Endothelial cell of umbilical vein (primary cell): ENCODE results near the gene ATP9B. TPM values are rescaled to one million over a fixed set of nuclear protein-coding genes. Genes with fewer than 3 reads are reported as not detected.

Experiments
- BruUV-seq: library from RNA; stranded (reverse); fragments of 400-500 nt; replicated peaks from 2 replicates; lab custom pipeline; 2021; lab: Mats Ljungman, UMichigan
- CTCF ChIA-PET: fragments of 300-600, 350-600 bp; sonication (Branson Sonifier 250); formaldehyde crosslinking; loops from one replicate; lab custom pipeline; 2021; ENCODE audit warnings: antibody characterized with exemption, inconsistent platforms; lab: Charles Lee
- POLR2A ChIA-PET: fragments of 300-600, 350-600 bp; sonication (Branson Sonifier 250); formaldehyde crosslinking; loops from one replicate; lab custom pipeline; 2021; ENCODE audit warnings: antibody characterized with exemption, inconsistent platforms; lab: Charles Lee
- DNase-seq: peaks from one replicate; pipeline ENCODE4 v3.0.0-alpha.2; 2011; ENCODE audit warnings: low read depth, low spot score
- FAIRE-seq: peaks from 2 replicates; lab custom pipeline; 2011; peaks lifted over from hg19 to GRCh38; lab: Jason Lieb, UNC
- H2AFZ ChIP-seq: 2 replicates; pipeline ENCODE4 v1.6.0; 2012; ENCODE audit warnings: low read depth, low read length, control low read depth, inconsistent platforms
- H3K27ac ChIP-seq: 2 replicates; pipeline ENCODE4 v1.5.1; 2011; ENCODE audit warnings: low read depth, mild to moderate bottlenecking, control low read depth, low read length, moderate library complexity; ENCODE audit not compliant: insufficient read depth
- H3K27me3 ChIP-seq, 2 experiments: 2 replicates each; pipeline versions ENCODE4 v1.6.0 to v1.6.1; 2011; ENCODE audit warnings: low read length in 2 of 2, mixed read lengths in 1 of 2; ENCODE audit not compliant: control insufficient read depth in 2 of 2, insufficient read depth in 2 of 2
- H3K36me3 ChIP-seq, 2 experiments: 2 replicates in 1 of 2; 3 replicates in 1 of 2; pipeline ENCODE4 v1.5.1; 2011; ENCODE audit warnings: low read length in 2 of 2, mild to moderate bottlenecking in 1 of 2, moderate library complexity in 1 of 2; ENCODE audit not compliant: control insufficient read depth in 2 of 2, insufficient read depth in 2 of 2; ENCODE audit errors: extremely low read depth in 1 of 2
- H3K4me1 ChIP-seq: 3 replicates; pipeline ENCODE4 v1.5.1; 2011; ENCODE audit warnings: mild to moderate bottlenecking, low read length; ENCODE audit not compliant: control insufficient read depth, insufficient read depth; ENCODE audit errors: extremely low read depth
- H3K4me2 ChIP-seq: 2 replicates; pipeline ENCODE4 v1.6.1; 2011; ENCODE audit warnings: low read length, control low read depth, mixed read lengths; ENCODE audit not compliant: insufficient read depth
- H3K4me3 ChIP-seq, 3 experiments: fragments of 200-600 bp in 1 of 3; sonication (generic), shearing (Covaris generic) in 1 of 3; replicated peaks in 1 of 3; 2 replicates each; pipeline ENCODE4 v1.5.1; 2011 to 2016; ENCODE audit warnings: control low read depth in 3 of 3, low read length in 3 of 3, mild to moderate bottlenecking in 2 of 3, inconsistent platforms in 1 of 3, low read depth in 1 of 3, moderate library complexity in 1 of 3; ENCODE audit not compliant: insufficient read depth in 1 of 3
- H3K79me2 ChIP-seq: 2 replicates; pipeline ENCODE4 v1.6.0; 2012; ENCODE audit warnings: low read length, inconsistent platforms; ENCODE audit not compliant: control insufficient read depth, insufficient read depth
- H3K9ac ChIP-seq: replicated peaks from 2 replicates; pipeline ENCODE3; 2011; ENCODE audit warnings: low read length, control low read depth; ENCODE audit not compliant: insufficient read depth; ENCODE audit errors: extremely low read depth
- H3K9me1 ChIP-seq: replicated peaks from 3 replicates; pipeline ENCODE4 v1.6.0; 2011; ENCODE audit warnings: mild to moderate bottlenecking, low read length; ENCODE audit not compliant: control insufficient read depth, insufficient read depth; ENCODE audit errors: extremely low read depth
- H3K9me3 ChIP-seq: replicated peaks from 2 replicates; pipeline ENCODE4 v1.5.1; 2012; ENCODE audit warnings: low read length, inconsistent platforms; ENCODE audit not compliant: control insufficient read depth, insufficient read depth
- H4K20me1 ChIP-seq: replicated peaks from 2 replicates; pipeline ENCODE3; 2011; ENCODE audit warnings: mild to moderate bottlenecking, low read length; ENCODE audit not compliant: control insufficient read depth, insufficient read depth; ENCODE audit errors: extremely low read depth
- EZH2 ChIP-seq: IDR thresholded peaks from 2 replicates; pipeline ENCODE4 v1.6.1; 2012; ENCODE audit warnings: borderline replicate concordance, low read depth, mild to moderate bottlenecking, moderate library complexity, low read length, inconsistent platforms; ENCODE audit not compliant: severe bottlenecking
- FOS ChIP-seq: IDR thresholded peaks from 2 replicates; pipeline ENCODE4 v1.6.1; 2011; ENCODE audit warnings: mild to moderate bottlenecking, low read length, moderate library complexity, borderline replicate concordance; ENCODE audit not compliant: insufficient read depth
- GATA2 ChIP-seq: IDR thresholded peaks from 2 replicates; pipeline ENCODE4 v1.7.0; 2011; ENCODE audit warnings: low read depth, mild to moderate bottlenecking, moderate library complexity, mixed read lengths, low read length; ENCODE audit not compliant: insufficient read length, insufficient read depth
- JUN ChIP-seq: IDR thresholded peaks from 2 replicates; pipeline ENCODE4 v1.6.1; 2011; ENCODE audit warnings: borderline replicate concordance, low read depth; ENCODE audit not compliant: insufficient read length, insufficient read depth
- MYC ChIP-seq: IDR thresholded peaks from one replicate; pipeline ENCODE4 v1.6.1; 2011; ENCODE audit warnings: mild to moderate bottlenecking, low read depth, low read length
- POLR2A ChIP-seq: IDR thresholded peaks from 2 replicates; pipeline ENCODE4 v1.6.1; 2012; ENCODE audit warnings: low read depth, mild to moderate bottlenecking, control low read depth, low read length
- POLR2AphosphoS5 ChIP-seq: IDR thresholded peaks from 2 replicates; pipeline ENCODE4 v1.6.1; 2012; ENCODE audit warnings: low read depth, mild to moderate bottlenecking, control low read depth, low read length, moderate library complexity; ENCODE audit not compliant: insufficient read depth
- dilution Hi-C: fragments of 300-500 bp; cut with MboI; formaldehyde crosslinking; loops from one replicate; pipeline ENCODE4 v1.15.0; 2019; ENCODE audit warnings: low sequenced_read_pairs; ENCODE audit not compliant: extremely low pct_ligation_motif_present
- intact Hi-C: fragments of 100-400 bp; cut with micrococcal nuclease; formaldehyde crosslinking; loops from one replicate; pipeline ENCODE4 v1.10.0; 2022
- polyA plus RNA-seq, 4 experiments: library from polyadenylated mRNA; depleted of rRNA in 3 of 4; stranded (reverse) in 3 of 4; unstranded in 1 of 4; fragments of >200 nt; gene quantifications; 2 replicates each; pipeline versions ENCODE4 v1.2.1 to v1.2.3, GENCODE V29; 2011 to 2012; ENCODE audit warnings: missing spikeins in 1 of 4
- total RNA-seq: library from RNA; stranded (reverse); gene quantifications from 2 replicates; pipeline ENCODE4 v1.2.3, GENCODE V29; 2021
- TF ChIP-seq, protein P1 (sequence below): IDR thresholded peaks from 2 replicates; pipeline ENCODE4 v1.6.1; 2011; ENCODE audit not compliant: insufficient read depth, insufficient read length
- TF ChIP-seq, protein P2 (sequence below), 2 donors: IDR thresholded peaks; 1 replicate in 1 of 2; 2 replicates in 1 of 2; pipeline ENCODE4 v1.5.1; 2011; ENCODE audit warnings: low read length in 2 of 2, mild to moderate bottlenecking in 2 of 2, moderate library complexity in 2 of 2, control low read depth in 1 of 2, inconsistent platforms in 1 of 2, low read depth in 1 of 2; ENCODE audit not compliant: insufficient read depth in 1 of 2; ENCODE audit errors: extremely low read depth in 1 of 2

ATP9B gene
- total and polyA plus RNA-seq, 2 donors (not counting 3 experiments of a cell fraction or from before 2014, with no cell fraction given), result 14.6 to 18.2 TPM

DNA sequence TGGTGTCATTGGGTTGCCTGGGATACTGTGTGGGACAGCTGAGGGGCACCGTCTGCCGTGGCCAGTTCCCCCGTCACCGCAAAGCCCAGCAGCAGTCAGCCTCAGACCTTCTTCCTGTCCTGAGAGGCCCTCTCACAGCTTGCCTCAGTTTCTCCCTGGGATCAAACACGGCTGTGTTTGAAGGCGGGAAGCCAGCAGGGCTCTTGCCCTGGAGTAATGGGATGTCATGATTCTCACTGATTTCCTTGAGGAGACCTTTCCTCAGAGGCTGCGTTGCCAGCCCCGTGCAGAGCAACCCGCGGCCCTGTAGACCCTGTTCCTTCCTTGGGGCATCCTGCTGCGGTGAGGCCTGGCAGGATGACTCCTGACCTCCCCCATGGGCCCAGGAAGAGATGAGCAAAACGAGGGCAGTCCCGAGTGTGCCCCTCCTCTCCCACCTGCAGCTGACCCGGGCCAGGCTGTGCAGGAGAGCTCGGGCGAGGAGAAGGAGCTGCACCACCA is 312.7 kb downstream of the ATP9B start:
- no peaks in the 10 kb centered on the region for H3K79me2 ChIP-seq
- H3K9ac ChIP-seq, result no peak overlapping the region
- ChIA-PET POLR2A (no interaction called here), CTCF (interaction anchor here (1.1 to 6.3 kb wide), 6 partner anchors 9 to 299 kb away, joined by 3 to 62 read pairs (median 23); no protein-coding TSS in a partner anchor)
- FAIRE-seq (no peak), DNase-seq (no peak)
- intact Hi-C loops, result loop anchor here (1.0 to 10.0 kb wide), 2 partner anchors 146 to 653 kb away; partner anchors contain the start of gene RBFA
- H3K4me3 ChIP-seq, result no peak overlapping the region
- H3K27me3 ChIP-seq, result no peaks in the 10 kb centered on the region
- dilution Hi-C loops, result no loop called here
- H3K4me1 ChIP-seq, result no peaks in the 10 kb centered on the region
- H3K9me3 ChIP-seq, result no peaks in the 10 kb centered on the region
- H3K36me3 ChIP-seq, result no peaks in the 10 kb centered on the region
- no TSS peak for BruUV-seq
- H3K27ac ChIP-seq, result no peak overlapping the region
- no peak overlapping the region for H3K4me2 ChIP-seq
- no peaks in the 10 kb centered on the region for H4K20me1 ChIP-seq
- no peak overlapping the region for H2AFZ ChIP-seq
- H3K9me1 ChIP-seq, result no peaks in the 10 kb centered on the region
- TF ChIP-seq, protein P1, sequence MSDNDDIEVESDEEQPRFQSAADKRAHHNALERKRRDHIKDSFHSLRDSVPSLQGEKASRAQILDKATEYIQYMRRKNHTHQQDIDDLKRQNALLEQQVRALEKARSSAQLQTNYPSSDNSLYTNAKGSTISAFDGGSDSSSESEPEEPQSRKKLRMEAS, result no peak

DNA sequence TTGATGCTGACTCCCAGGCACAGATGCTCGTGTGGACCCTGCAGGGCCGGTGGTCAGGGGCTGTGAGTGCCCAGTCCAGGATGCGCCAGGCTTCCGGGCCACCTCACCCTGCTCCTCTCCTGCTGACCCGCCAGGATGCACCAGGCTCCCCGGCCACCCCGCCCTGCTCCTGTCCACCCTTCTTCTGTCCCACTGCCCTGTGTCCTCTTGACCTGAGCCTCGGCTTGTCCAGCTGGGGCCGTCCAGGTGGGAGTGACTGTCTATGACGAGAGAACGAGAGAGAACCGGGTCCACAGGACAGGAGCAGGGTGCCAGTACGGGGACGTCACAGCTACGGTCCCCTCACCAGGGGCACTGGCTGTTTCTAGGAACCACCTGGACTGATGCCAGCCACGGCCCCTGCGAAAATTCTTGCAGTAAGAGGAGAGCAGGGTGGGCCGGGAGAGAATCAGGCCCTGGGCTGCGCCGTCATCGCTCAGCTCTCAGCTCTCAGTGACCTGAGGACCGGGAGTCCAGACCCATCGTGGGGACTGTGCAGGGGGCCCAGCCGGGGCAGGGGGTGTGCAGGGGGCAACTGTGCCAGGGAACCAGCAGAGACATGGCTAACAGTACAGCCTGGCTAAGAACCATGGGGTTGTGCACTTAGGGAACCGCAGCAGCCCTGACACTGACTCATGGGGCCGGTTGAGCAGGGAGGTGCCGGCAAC is 313.6 kb downstream of the ATP9B start:
- dilution Hi-C loops, result no loop called here
- POLR2A ChIA-PET, result interaction anchor here (0.6 kb wide), 1 partner anchor 299 kb away, joined by 3 read pairs; no protein-coding TSS in a partner anchor
- no peaks in the 10 kb centered on the region for H3K9me3 ChIP-seq
- FAIRE-seq (no peak), DNase-seq (no peak)
- no peak overlapping the region for H3K4me2 ChIP-seq
- H3K79me2 ChIP-seq, result no peaks in the 10 kb centered on the region
- H3K4me1 ChIP-seq, result no peaks in the 10 kb centered on the region
- no peaks in the 10 kb centered on the region for H4K20me1 ChIP-seq
- no peaks in the 10 kb centered on the region for H3K27me3 ChIP-seq
- no peak overlapping the region for H3K4me3 ChIP-seq
- CTCF ChIA-PET, result interaction anchor here (0.8 to 6.3 kb wide), 5 partner anchors 8 to 261 kb away, joined by 3 to 62 read pairs (median 41); no protein-coding TSS in a partner anchor
- no peaks in the 10 kb centered on the region for H3K36me3 ChIP-seq
- H3K27ac ChIP-seq, result no peak overlapping the region
- TF ChIP-seq, protein P2, sequence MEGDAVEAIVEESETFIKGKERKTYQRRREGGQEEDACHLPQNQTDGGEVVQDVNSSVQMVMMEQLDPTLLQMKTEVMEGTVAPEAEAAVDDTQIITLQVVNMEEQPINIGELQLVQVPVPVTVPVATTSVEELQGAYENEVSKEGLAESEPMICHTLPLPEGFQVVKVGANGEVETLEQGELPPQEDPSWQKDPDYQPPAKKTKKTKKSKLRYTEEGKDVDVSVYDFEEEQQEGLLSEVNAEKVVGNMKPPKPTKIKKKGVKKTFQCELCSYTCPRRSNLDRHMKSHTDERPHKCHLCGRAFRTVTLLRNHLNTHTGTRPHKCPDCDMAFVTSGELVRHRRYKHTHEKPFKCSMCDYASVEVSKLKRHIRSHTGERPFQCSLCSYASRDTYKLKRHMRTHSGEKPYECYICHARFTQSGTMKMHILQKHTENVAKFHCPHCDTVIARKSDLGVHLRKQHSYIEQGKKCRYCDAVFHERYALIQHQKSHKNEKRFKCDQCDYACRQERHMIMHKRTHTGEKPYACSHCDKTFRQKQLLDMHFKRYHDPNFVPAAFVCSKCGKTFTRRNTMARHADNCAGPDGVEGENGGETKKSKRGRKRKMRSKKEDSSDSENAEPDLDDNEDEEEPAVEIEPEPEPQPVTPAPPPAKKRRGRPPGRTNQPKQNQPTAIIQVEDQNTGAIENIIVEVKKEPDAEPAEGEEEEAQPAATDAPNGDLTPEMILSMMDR (IDR thresholded peaks at IDR 0.05; ENCODE audit: extremely low read depth in 1 of 2, insufficient read depth in 1 of 2, low read depth in 1 of 2, low read length in 2 of 2), result no peak
- TF ChIP-seq POLR2A (no peak), MYC (no peak), FOS (no peak), POLR2AphosphoS5 (no peak), EZH2 (no peak), GATA2 (no peak), JUN (no peak)
- TF ChIP-seq, protein P1, result no peak
- BruUV-seq, result no TSS peak
- intact Hi-C loops, result loop anchor here (10.0 kb wide), 1 partner anchor 652 kb away; the partner anchor contains the start of gene RBFA
- no peak overlapping the region for H2AFZ ChIP-seq
- no peak overlapping the region for H3K9ac ChIP-seq
- no peaks in the 10 kb centered on the region for H3K9me1 ChIP-seq
